ENCODE measurements around the gene BPI.
"Not testable (repeated sequence)": the region's sequence is repeated elsewhere in the genome, so short reads cannot be mapped to it uniquely, and the experiment has no call there.

Gene BPI

GRCh38 chr20:38278131-38278530, 25.8 kb upstream of the BPI start:
- Histone ChIP-seq H3K27me3 (ENCODE audit: insufficient read depth, low read length) (no peaks in the 10 kb centered on the region), H3K9me2 (ENCODE audit: low read depth, low read length) (no peaks in the 10 kb centered on the region), H3K9ac (ENCODE audit: low read length) (no peak overlapping the region), H3K79me2 (ENCODE audit: insufficient read depth, low read length) (no peaks in the 10 kb centered on the region), H2AFZ (ENCODE audit: low read length) (no peak overlapping the region), H3K4me1 (ENCODE audit: insufficient read depth, low read length, severe bottlenecking) (no peaks in the 10 kb centered on the region), H3F3A (ENCODE audit: insufficient read depth, low read length) (no peaks in the 10 kb centered on the region), H3K4me2 (ENCODE audit: low read length) (no peak overlapping the region), H3K9me3 (ENCODE audit: low read length) (no peaks in the 10 kb centered on the region), H3K27ac (ENCODE audit: low read depth, low read length, poor library complexity, severe bottlenecking) (no peak overlapping the region), H3K4me3 (ENCODE audit: low read depth, low read length, poor library complexity, severe bottlenecking) (no peak overlapping the region), H4K20me1 (ENCODE audit: insufficient read depth, low read length) (no peaks in the 10 kb centered on the region), H3K36me3 (ENCODE audit: insufficient read depth, low read length) (no peaks in the 10 kb centered on the region)
- TF ChIP-seq EZH2 (IDR thresholded peaks at IDR 0.05; ENCODE audit: borderline replicate concordance, low read length), result no peak
- no peak for TF ChIP-seq CTCF (IDR thresholded peaks at IDR 0.05; ENCODE audit: low read length)

GRCh38 chr20:38278763-38279162, 25.2 kb upstream of the BPI start:
- Histone ChIP-seq H3K36me3 (ENCODE audit: insufficient read depth, low read length) (no peaks in the 10 kb centered on the region), H3K79me2 (ENCODE audit: insufficient read depth, low read length) (no peaks in the 10 kb centered on the region), H4K20me1 (ENCODE audit: insufficient read depth, low read length) (no peaks in the 10 kb centered on the region), H3F3A (ENCODE audit: insufficient read depth, low read length) (no peaks in the 10 kb centered on the region), H2AFZ (ENCODE audit: low read length) (no peak overlapping the region), H3K4me3 (ENCODE audit: low read depth, low read length, poor library complexity, severe bottlenecking) (no peak overlapping the region), H3K9me3 (ENCODE audit: low read length) (no peaks in the 10 kb centered on the region), H3K27me3 (ENCODE audit: insufficient read depth, low read length) (no peaks in the 10 kb centered on the region), H3K4me1 (ENCODE audit: insufficient read depth, low read length, severe bottlenecking) (no peaks in the 10 kb centered on the region), H3K9me2 (ENCODE audit: low read depth, low read length) (no peaks in the 10 kb centered on the region), H3K9ac (ENCODE audit: low read length) (no peak overlapping the region), H3K4me2 (ENCODE audit: low read length) (no peak overlapping the region), H3K27ac (ENCODE audit: low read depth, low read length, poor library complexity, severe bottlenecking) (no peak overlapping the region)
- TF ChIP-seq EZH2 (IDR thresholded peaks at IDR 0.05; ENCODE audit: borderline replicate concordance, low read length) (no peak), CTCF (IDR thresholded peaks at IDR 0.05; ENCODE audit: low read length) (no peak)

GRCh38 chr20:38281176-38281915, 22.6 kb upstream of the BPI start:
- not testable (repeated sequence) for H3K9ac ChIP-seq (ENCODE audit: low read length); H4K20me1 ChIP-seq (ENCODE audit: insufficient read depth, low read length); H3K27ac ChIP-seq (ENCODE audit: low read depth, low read length, poor library complexity, severe bottlenecking); H3K4me2 ChIP-seq (ENCODE audit: low read length); H2AFZ ChIP-seq (ENCODE audit: low read length); H3F3A ChIP-seq (ENCODE audit: insufficient read depth, low read length); H3K9me2 ChIP-seq (ENCODE audit: low read depth, low read length); H3K27me3 ChIP-seq (ENCODE audit: insufficient read depth, low read length); H3K9me3 ChIP-seq (ENCODE audit: low read length); H3K36me3 ChIP-seq (ENCODE audit: insufficient read depth, low read length); H3K4me3 ChIP-seq (ENCODE audit: low read depth, low read length, poor library complexity, severe bottlenecking); H3K79me2 ChIP-seq (ENCODE audit: insufficient read depth, low read length); H3K4me1 ChIP-seq (ENCODE audit: insufficient read depth, low read length, severe bottlenecking)

- no peaks in the 10 kb centered on the region for H3K9me3 ChIP-seq (ENCODE audit: low read length)
- TF ChIP-seq EZH2 (IDR thresholded peaks at IDR 0.05; ENCODE audit: borderline replicate concordance, low read length) (no peak), CTCF (IDR thresholded peaks at IDR 0.05; ENCODE audit: low read length) (no peak)
- no peak overlapping the region for H3K9ac ChIP-seq (ENCODE audit: low read length)
- H4K20me1 ChIP-seq (ENCODE audit: insufficient read depth, low read length), result no peaks in the 10 kb centered on the region
- no peaks in the 10 kb centered on the region for H3K9me2 ChIP-seq (ENCODE audit: low read depth, low read length)
- H3F3A ChIP-seq (ENCODE audit: insufficient read depth, low read length), result no peaks in the 10 kb centered on the region
- no peak overlapping the region for H3K4me2 ChIP-seq (ENCODE audit: low read length)
- no peak overlapping the region for H2AFZ ChIP-seq (ENCODE audit: low read length)
- H3K27ac ChIP-seq (ENCODE audit: low read depth, low read length, poor library complexity, severe bottlenecking), result no peak overlapping the region
- no peaks in the 10 kb centered on the region for H3K79me2 ChIP-seq (ENCODE audit: insufficient read depth, low read length)
- no peak overlapping the region for H3K4me3 ChIP-seq (ENCODE audit: low read depth, low read length, poor library complexity, severe bottlenecking)
- H3K27me3 ChIP-seq (ENCODE audit: insufficient read depth, low read length), result no peaks in the 10 kb centered on the region
- no peaks in the 10 kb centered on the region for H3K36me3 ChIP-seq (ENCODE audit: insufficient read depth, low read length)
- no peaks in the 10 kb centered on the region for H3K4me1 ChIP-seq (ENCODE audit: insufficient read depth, low read length, severe bottlenecking)
These were observed 20.7 kb upstream of the BPI start for GRCh38 chr20:38283236-38283635.

- H3K27me3 ChIP-seq (ENCODE audit: insufficient read depth, low read length); H4K20me1 ChIP-seq (ENCODE audit: insufficient read depth, low read length); H3K4me3 ChIP-seq (ENCODE audit: low read depth, low read length, poor library complexity, severe bottlenecking); H3K9me2 ChIP-seq (ENCODE audit: low read depth, low read length); H3K36me3 ChIP-seq (ENCODE audit: insufficient read depth, low read length); H3K9ac ChIP-seq (ENCODE audit: low read length); H3K4me1 ChIP-seq (ENCODE audit: insufficient read depth, low read length, severe bottlenecking); H3F3A ChIP-seq (ENCODE audit: insufficient read depth, low read length); H3K9me3 ChIP-seq (ENCODE audit: low read length); H3K79me2 ChIP-seq (ENCODE audit: insufficient read depth, low read length); H2AFZ ChIP-seq (ENCODE audit: low read length); H3K4me2 ChIP-seq (ENCODE audit: low read length); H3K27ac ChIP-seq (ENCODE audit: low read depth, low read length, poor library complexity, severe bottlenecking): not testable (repeated sequence)
These were observed 19.8 kb upstream of the BPI start for GRCh38 chr20:38284066-38284650.
